ENCODE measurements around the gene TRAPPC8.
A peak's percentile ranks its signal among the peaks of the same experiment; 100 is the strongest.

DNA sequence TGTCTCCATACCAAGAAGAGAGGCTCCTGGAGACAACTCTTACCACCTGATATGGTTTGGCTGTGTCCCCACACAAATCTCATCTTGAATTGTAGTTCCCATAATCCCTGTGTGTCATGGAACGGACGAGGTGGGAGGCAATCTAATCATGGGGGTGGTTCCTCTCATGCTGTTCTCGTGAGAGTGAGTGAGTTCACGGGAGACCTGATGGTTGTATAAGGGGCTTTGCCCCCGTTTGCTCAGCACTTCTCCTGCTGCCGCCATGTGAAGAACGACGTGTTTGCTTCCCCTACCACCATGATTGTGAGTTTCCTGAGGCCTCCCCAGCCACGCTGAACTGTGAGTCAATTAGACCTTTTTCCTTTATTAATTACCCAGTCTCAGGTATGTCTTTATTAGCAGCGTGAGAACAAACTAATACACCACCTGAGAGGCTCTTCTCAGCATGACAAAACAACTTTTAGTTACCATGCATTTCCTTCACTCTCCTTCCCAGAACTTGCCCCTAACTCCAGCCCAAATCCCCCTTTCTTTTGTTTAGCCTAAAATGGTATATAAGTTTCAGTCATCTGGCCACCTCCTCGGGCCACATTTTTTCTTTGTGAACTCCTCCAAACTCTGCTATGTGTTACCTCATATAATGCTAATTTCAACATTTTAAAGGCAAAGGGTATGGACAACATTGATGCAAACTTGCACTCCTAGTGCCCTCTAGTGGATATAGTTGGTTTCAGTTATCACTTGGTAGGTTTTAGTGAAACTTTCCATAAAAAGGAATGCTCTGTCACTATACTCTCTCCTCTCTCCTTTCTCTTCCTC is 123.6 kb downstream of the TRAPPC8 start:
- TF ChIP-seq EZH2 (IDR thresholded peaks at IDR 0.05; ENCODE audit: borderline replicate concordance, low read depth, low read length, severe bottlenecking), result no peak
- peak; percentile 81 for TF ChIP-seq CTCF (IDR thresholded peaks at IDR 0.05; ENCODE audit: borderline replicate concordance, extremely low read depth, low read length, poor library complexity, severe bottlenecking)

All from DND-41 (cell line).